ENCODE measurements around the gene SESN1.
"Not testable (repeated sequence)": the region's sequence is repeated elsewhere in the genome, so short reads cannot be mapped to it uniquely, and the experiment has no call there.

Gene SESN1

DNA sequence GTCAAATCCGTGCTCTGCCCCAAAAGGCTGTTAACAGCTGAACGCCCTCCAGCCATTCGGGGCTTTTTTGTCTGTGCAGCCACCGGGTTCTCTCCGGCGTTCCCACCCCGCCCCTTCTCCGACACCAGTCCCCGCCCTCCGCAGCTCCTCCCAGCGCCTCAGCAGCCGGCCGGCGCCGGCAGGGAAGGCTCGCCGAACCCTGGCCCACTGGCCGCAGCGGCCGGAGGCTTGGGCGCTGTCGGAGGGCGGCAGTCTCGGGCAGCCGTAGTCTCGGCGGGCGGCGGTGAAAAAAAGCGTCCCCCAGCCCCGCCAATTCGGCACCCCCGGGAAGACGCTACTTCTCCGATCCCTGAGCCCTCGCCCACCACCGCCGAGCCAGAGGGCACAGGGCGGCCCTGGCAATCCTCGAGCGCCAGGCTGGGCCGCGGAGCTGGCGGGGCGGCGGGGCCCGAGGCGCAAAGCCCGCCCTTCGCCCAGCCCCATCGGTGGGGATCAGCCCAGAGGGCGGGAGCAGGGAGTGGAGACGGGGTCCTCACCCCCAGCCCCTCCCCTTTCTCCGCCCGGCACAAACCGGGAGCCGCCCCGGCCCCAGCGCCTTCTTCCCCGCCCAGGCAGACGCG lies at the start of gene SESN1:
Gene SESN1, minus strand, starts transcription at position 431 of the 620 bp plus-strand sequence. CDS start 773 bp downstream, outside the sequence.
- Histone ChIP-seq H3K36me3 (ENCODE audit: insufficient read depth, low read length) (no peaks in the 10 kb centered on the region), H3K9ac (ENCODE audit: insufficient read length) (peak within 1 kb of the TSS; percentile 86), H3K4me3 (peak within 1 kb of the TSS; percentile 96), H3K27ac (peak within 1 kb of the TSS; percentile 94), H3K9me3 (ENCODE audit: low read depth, low read length) (no peaks in the 10 kb centered on the region)
- no peak for DNase-seq (ENCODE audit: low read depth, low spot score)
- TF ChIP-seq EZH2 (IDR thresholded peaks at IDR 0.05) (no peak), POLR2AphosphoS5 (IDR thresholded peaks at IDR 0.05; ENCODE audit: borderline replicate concordance, low read depth, low read length) (peak; percentile 47; the same call in 1 of the 2 replicates), FOXP2 (optimal IDR thresholded peaks at IDR 0.05; ENCODE audit: control extremely low read depth, extremely low read length, insufficient read depth) (no peak)

- DNase-seq (ENCODE audit: low read depth, low spot score): no peak
- Histone ChIP-seq H3K27ac (no peak overlapping the region), H3K36me3 (ENCODE audit: insufficient read depth, low read length) (peaks cover 11% of the 10 kb centered on the region), H3K9me3 (ENCODE audit: low read depth, low read length) (no peaks in the 10 kb centered on the region), H3K4me3 (no peak overlapping the region), H3K9ac (ENCODE audit: insufficient read length) (no peak overlapping the region)
- TF ChIP-seq POLR2AphosphoS5 (IDR thresholded peaks at IDR 0.05; ENCODE audit: borderline replicate concordance, low read depth, low read length) (no peak), FOXP2 (optimal IDR thresholded peaks at IDR 0.05; ENCODE audit: control extremely low read depth, extremely low read length, insufficient read depth) (no peak), EZH2 (IDR thresholded peaks at IDR 0.05) (no peak)
Measured at GRCh38 chr6:109143191-109143590, 48.5 kb upstream of the SESN1 start.

DNA sequence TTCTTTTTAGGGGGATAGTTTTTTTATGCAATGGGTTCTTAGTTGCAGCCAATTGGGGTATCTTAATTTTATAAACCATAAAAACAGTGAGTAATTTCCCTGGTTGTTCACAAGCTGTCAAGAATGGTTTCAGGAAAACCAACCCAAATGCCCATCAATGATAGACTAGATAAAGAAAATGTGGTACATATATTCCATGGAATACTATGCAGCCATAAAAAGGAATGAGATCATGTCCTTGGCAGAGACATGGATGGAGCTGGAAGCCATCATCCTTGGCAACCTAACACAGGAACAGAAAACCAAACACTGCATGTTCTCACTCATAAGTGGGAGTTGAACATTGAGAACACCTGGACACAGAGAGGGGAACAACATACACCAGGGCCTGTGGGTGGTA lies 47.4 kb upstream of the SESN1 start:
- H3K27ac ChIP-seq; H3K9ac ChIP-seq (ENCODE audit: insufficient read length); H3K9me3 ChIP-seq (ENCODE audit: low read depth, low read length); H3K36me3 ChIP-seq (ENCODE audit: insufficient read depth, low read length); H3K4me3 ChIP-seq; DNase-seq (ENCODE audit: low read depth, low spot score): not testable (repeated sequence)

DNA sequence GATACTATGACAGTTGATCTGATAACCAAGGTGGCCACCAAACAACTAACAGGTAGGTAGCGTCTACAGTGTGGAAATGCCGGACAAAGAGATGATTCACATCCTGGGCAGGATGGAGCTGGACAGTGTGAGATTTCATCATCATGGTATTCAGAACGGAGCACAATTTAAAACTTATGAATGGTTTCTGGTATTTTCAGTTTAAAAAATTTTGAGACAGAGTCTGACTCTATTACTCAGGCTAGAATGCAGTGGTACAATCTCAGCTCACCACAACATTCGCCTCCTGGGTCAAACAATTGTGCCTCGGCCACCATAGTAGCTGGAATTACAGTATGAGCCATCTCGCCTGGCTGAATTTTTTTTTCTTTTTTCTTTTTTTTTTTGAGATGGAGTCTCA lies 44.5 kb upstream of the SESN1 start:
- Histone ChIP-seq H3K4me3 (no peak overlapping the region), H3K36me3 (ENCODE audit: insufficient read depth, low read length) (peaks cover 4% of the 10 kb centered on the region; the same call in 1 of the 2 replicates), H3K27ac (no peak overlapping the region), H3K9me3 (ENCODE audit: low read depth, low read length) (no peaks in the 10 kb centered on the region), H3K9ac (ENCODE audit: insufficient read length) (no peak overlapping the region)
- no peak for TF ChIP-seq FOXP2 (optimal IDR thresholded peaks at IDR 0.05; ENCODE audit: control extremely low read depth, extremely low read length, insufficient read depth)
- DNase-seq (ENCODE audit: low read depth, low spot score): no peak

GRCh38 chr6:109136530-109136929 lies 41.9 kb upstream of the SESN1 start:
- H3K36me3 ChIP-seq (ENCODE audit: insufficient read depth, low read length): peaks cover 12% of the 10 kb centered on the region
- H3K27ac ChIP-seq; H3K9ac ChIP-seq (ENCODE audit: insufficient read length); H3K9me3 ChIP-seq (ENCODE audit: low read depth, low read length); DNase-seq (ENCODE audit: low read depth, low spot score); H3K4me3 ChIP-seq: not testable (repeated sequence)

DNA sequence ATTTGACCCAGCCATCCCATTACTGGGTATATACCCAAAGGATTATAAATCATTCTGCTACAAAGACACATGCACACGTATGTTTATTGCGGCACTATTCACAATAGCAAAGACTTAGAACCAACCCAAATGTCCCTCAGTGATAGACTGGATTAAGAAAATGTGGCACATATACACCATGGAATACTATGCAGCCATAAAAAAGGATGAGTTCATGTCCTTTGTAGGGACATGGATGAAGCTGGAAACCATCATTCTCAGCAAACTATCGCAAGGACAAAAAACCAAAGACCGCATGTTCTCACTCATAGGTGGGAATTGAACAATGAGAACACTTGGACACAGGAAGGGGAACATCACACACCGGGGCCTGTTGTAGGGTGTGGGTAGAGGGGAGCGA lies 41.4 kb upstream of the SESN1 start:
- not testable (repeated sequence) for H3K27ac ChIP-seq; H3K4me3 ChIP-seq; H3K36me3 ChIP-seq (ENCODE audit: insufficient read depth, low read length); H3K9me3 ChIP-seq (ENCODE audit: low read depth, low read length); DNase-seq (ENCODE audit: low read depth, low spot score); H3K9ac ChIP-seq (ENCODE audit: insufficient read length)

GRCh38 chr6:109135600-109135999 lies 41.0 kb upstream of the SESN1 start:
- not testable (repeated sequence) for H3K27ac ChIP-seq; H3K4me3 ChIP-seq; DNase-seq (ENCODE audit: low read depth, low spot score); H3K36me3 ChIP-seq (ENCODE audit: insufficient read depth, low read length); H3K9ac ChIP-seq (ENCODE audit: insufficient read length); H3K9me3 ChIP-seq (ENCODE audit: low read depth, low read length)

GRCh38 chr6:109130065-109130464 lies 35.4 kb upstream of the SESN1 start:
- H3K27ac ChIP-seq: no peak overlapping the region
- H3K4me3 ChIP-seq: no peak overlapping the region
- peaks cover 13% of the 10 kb centered on the region for H3K36me3 ChIP-seq (ENCODE audit: insufficient read depth, low read length)
- TF ChIP-seq EZH2 (IDR thresholded peaks at IDR 0.05) (no peak), FOXP2 (optimal IDR thresholded peaks at IDR 0.05; ENCODE audit: control extremely low read depth, extremely low read length, insufficient read depth) (no peak), POLR2AphosphoS5 (IDR thresholded peaks at IDR 0.05; ENCODE audit: borderline replicate concordance, low read depth, low read length) (no peak)
- no peaks in the 10 kb centered on the region for H3K9me3 ChIP-seq (ENCODE audit: low read depth, low read length)
- no peak for DNase-seq (ENCODE audit: low read depth, low spot score)
- H3K9ac ChIP-seq (ENCODE audit: insufficient read length): no peak overlapping the region

- DNase-seq (ENCODE audit: low read depth, low spot score): no peak
- peaks cover 5% of the 10 kb centered on the region; the same call in 1 of the 2 replicates for H3K36me3 ChIP-seq (ENCODE audit: insufficient read depth, low read length)
- H3K4me3 ChIP-seq: no peak overlapping the region
- H3K27ac ChIP-seq: no peak overlapping the region
- TF ChIP-seq POLR2AphosphoS5 (IDR thresholded peaks at IDR 0.05; ENCODE audit: borderline replicate concordance, low read depth, low read length) (no peak), FOXP2 (optimal IDR thresholded peaks at IDR 0.05; ENCODE audit: control extremely low read depth, extremely low read length, insufficient read depth) (no peak), EZH2 (IDR thresholded peaks at IDR 0.05) (no peak)
- no peaks in the 10 kb centered on the region for H3K9me3 ChIP-seq (ENCODE audit: low read depth, low read length)
- no peak overlapping the region for H3K9ac ChIP-seq (ENCODE audit: insufficient read length)
Measured at GRCh38 chr6:109125504-109125903, 30.9 kb upstream of the SESN1 start.

- Histone ChIP-seq H3K4me3 (no peak overlapping the region), H3K9ac (ENCODE audit: insufficient read length) (no peak overlapping the region), H3K27ac (no peak overlapping the region), H3K36me3 (ENCODE audit: insufficient read depth, low read length) (peaks cover 1% of the 10 kb centered on the region; the same call in 1 of the 2 replicates), H3K9me3 (ENCODE audit: low read depth, low read length) (no peaks in the 10 kb centered on the region)
- TF ChIP-seq EZH2 (IDR thresholded peaks at IDR 0.05) (no peak), FOXP2 (optimal IDR thresholded peaks at IDR 0.05; ENCODE audit: control extremely low read depth, extremely low read length, insufficient read depth) (no peak), POLR2AphosphoS5 (IDR thresholded peaks at IDR 0.05; ENCODE audit: borderline replicate concordance, low read depth, low read length) (no peak)
- no peak for DNase-seq (ENCODE audit: low read depth, low spot score)
Measured at GRCh38 chr6:109124219-109124618, 29.6 kb upstream of the SESN1 start.

All from SK-N-MC (cell line).